Amniotic stem cell (primary cell): Measurements from ENCODE around the gene CHRNA9.
"Not testable (repeated sequence)": the region's sequence is repeated elsewhere in the genome, so short reads cannot be mapped to it uniquely, and the experiment has no call there.

Source experiments
- DNase-seq: peaks from one replicate; lab custom pipeline; 2025; lab: John Stamatoyannopoulos, UW

CHRNA9 gene

GRCh38 chr4:40380647-40381046, 45.5 kb downstream of the CHRNA9 start:
- DNase-seq: no peak

- DNase-seq: no peak
Measured at GRCh38 chr4:40388239-40388638, 53.1 kb downstream of the CHRNA9 start.

- DNase-seq: no peak
Measured at GRCh38 chr4:40389986-40390385, 54.9 kb downstream of the CHRNA9 start.

GRCh38 chr4:40392241-40392640, 57.1 kb downstream of the CHRNA9 start:
- not testable (repeated sequence) for DNase-seq

GRCh38 chr4:40394236-40394635, 59.1 kb downstream of the CHRNA9 start:
- no peak for DNase-seq

- no peak for DNase-seq
Measured at GRCh38 chr4:40395166-40395900, 60.2 kb downstream of the CHRNA9 start.

GRCh38 chr4:40395908-40396793, 61.0 kb downstream of the CHRNA9 start:
- DNase-seq: no peak

- DNase-seq: no peak
Measured at GRCh38 chr4:40399578-40399977, 64.4 kb downstream of the CHRNA9 start.

GRCh38 chr4:40401096-40401495, 66.0 kb downstream of the CHRNA9 start:
- DNase-seq: no peak

GRCh38 chr4:40401631-40402030, 66.5 kb downstream of the CHRNA9 start:
- DNase-seq: no peak

- DNase-seq: no peak
Measured at GRCh38 chr4:40402556-40402955, 67.4 kb downstream of the CHRNA9 start.

GRCh38 chr4:40403081-40403480, 67.9 kb downstream of the CHRNA9 start:
- no peak for DNase-seq
